NT2/D1 (cell line): ENCODE data around the gene NRN1.

Experiments
- SUZ12 ChIP-seq: IDR thresholded peaks from 2 replicates; pipeline ENCODE4 v1.6.1; 2011; ENCODE audit not compliant: insufficient read length, insufficient read depth; ENCODE audit errors: extremely low read depth
- YY1 ChIP-seq: IDR thresholded peaks from 2 replicates; pipeline ENCODE4 v1.6.1; 2011; ENCODE audit not compliant: insufficient read length, insufficient read depth
- ZNF274 ChIP-seq: IDR thresholded peaks from 2 replicates; pipeline ENCODE4 v1.6.1; 2011; ENCODE audit warnings: mild to moderate bottlenecking, low read depth, low read length

DNA sequence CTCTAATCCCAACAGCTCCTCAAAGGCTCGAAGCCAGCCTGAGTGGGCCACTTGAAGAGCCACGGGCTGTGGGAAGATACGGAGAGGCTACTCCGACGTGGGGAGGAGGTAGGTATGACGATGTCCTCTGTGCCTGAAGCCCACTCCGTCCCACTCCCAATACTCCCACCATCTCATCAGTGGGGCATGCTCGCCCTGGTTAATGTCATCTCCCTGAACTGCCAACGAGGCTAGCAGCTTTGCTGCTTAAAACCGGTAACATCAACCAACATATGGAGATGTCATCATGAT, 11.1 kb downstream of the NRN1 start:
- TF ChIP-seq SUZ12 (no peak), ZNF274 (no peak), YY1 (no peak)
